Transverse colon (tissue), 4 donors: ENCODE results near the gene CD2BP2. TPM values are rescaled to one million over a fixed set of nuclear protein-coding genes. Genes with fewer than 3 reads are reported as not detected.

Experiments
- DNase-seq: peaks from one replicate; pipeline ENCODE4 v3.0.0-alpha.2; 2019
- H3K27ac ChIP-seq, 4 donors: fragments of 200-600 bp; sonication (generic); 2 replicates each; pipeline ENCODE4 v1.5.1; 2016 to 2018; ENCODE audit warnings: inconsistent platforms in 4 of 4
- H3K27me3 ChIP-seq: fragments of 200-600 bp; sonication (generic); 2 replicates; pipeline ENCODE4 v1.5.1; 2017; ENCODE audit warnings: inconsistent platforms
- H3K36me3 ChIP-seq, 4 donors: fragments of 200-600 bp; sonication (generic); 2 replicates each; pipeline ENCODE4 v1.5.1; 2017 to 2019; ENCODE audit warnings: inconsistent platforms in 4 of 4
- H3K4me1 ChIP-seq, 4 donors: fragments of 200-600 bp; sonication (generic); 2 replicates each; pipeline ENCODE4 v1.5.1; 2017 to 2020; ENCODE audit warnings: inconsistent platforms in 4 of 4
- H3K4me3 ChIP-seq, 4 donors: fragments of 200-600 bp; sonication (generic); 1 replicate in 1 of 4; 2 replicates in 3 of 4; pipeline versions ENCODE4 v1.5.1 to v1.6.1; 2017 to 2019; ENCODE audit warnings: inconsistent platforms in 4 of 4
- H3K9me3 ChIP-seq, 2 donors: fragments of 200-600 bp; sonication (generic); 2 replicates each; pipeline ENCODE4 v1.5.1; 2017 to 2019; ENCODE audit warnings: inconsistent platforms in 2 of 2
- CTCF ChIP-seq, 5 experiments: fragments of 200-600 bp in 3 of 5; fragments of 450-650 bp in 2 of 5; sonication (generic) in 3 of 5; IDR thresholded peaks; 1 replicate in 2 of 5; 2 replicates in 3 of 5; pipeline ENCODE4 v1.5.1; 2016 to 2017; ENCODE audit warnings: antibody characterized with exemption in 5 of 5, inconsistent platforms in 3 of 5, mild to moderate bottlenecking in 2 of 5, moderate library complexity in 1 of 5
- EP300 ChIP-seq: sonication (generic); formaldehyde crosslinking; IDR thresholded peaks from one replicate; pipeline ENCODE4 v1.6.1; 2017; ENCODE audit warnings: antibody characterized with exemption, low read depth
- POLR2A ChIP-seq: fragments of 450-650 bp; IDR thresholded peaks from one replicate; pipeline ENCODE4 v1.6.1; 2016; ENCODE audit warnings: antibody characterized with exemption, mild to moderate bottlenecking, moderate library complexity
- POLR2AphosphoS5 ChIP-seq, 3 donors: sonication (generic); formaldehyde crosslinking; IDR thresholded peaks; one replicate each; pipeline ENCODE4 v1.6.1; 2016; ENCODE audit warnings: antibody characterized with exemption in 3 of 3
- WGBS, 2 donors: methylation state at CpG; one replicate each; pipeline ENCODE4 v1.1.5; 2018; ENCODE audit warnings: low coverage in 1 of 2; 5-methylcytosine and 5-hydroxymethylcytosine counted together
- in situ Hi-C, 4 donors: fragments of 200-750 bp; cut with MboI; loops; one replicate each; pipeline versions ENCODE4 v1.15.0 to v1.15.1; 2017; ENCODE audit warnings: low sequenced_read_pairs in 3 of 4, low pct_ligation_motif_present in 1 of 4, low pct_unique_long_range_greater_than_20kb in 1 of 4
- intact Hi-C: fragments of 100-400 bp; cut with DNase I; formaldehyde crosslinking; loops from one replicate; pipeline ENCODE4 v1.15.1; 2023; ENCODE audit warnings: low total_unique reads
- total RNA-seq, 4 donors: library from RNA; depleted of rRNA; stranded (reverse); fragments of >200 nt; gene quantifications; one replicate each; pipeline ENCODE4 v1.1.0, GENCODE V29; 2016

The CD2BP2 gene
- total RNA-seq, 4 donors from 2014 or later, result 25.8 to 41.1 (median 33.0) TPM

- H3K27ac ChIP-seq, result no peak overlapping the region
- no peaks in the 10 kb centered on the region for H3K27me3 ChIP-seq
- H3K4me3 ChIP-seq, result no peak overlapping the region
- in situ Hi-C loops (no loop called here), intact Hi-C loops (no loop called here)
- no peaks in the 10 kb centered on the region for H3K9me3 ChIP-seq
- H3K36me3 ChIP-seq, result peaks cover 0 to 11% (median 3%) of the 10 kb centered on the region in 4 donors
- 91% methylated on average over 8 of the region's 9 CpGs; no CpG with 5 or more reads in 1 of the 2 donors for WGBS, 2 donors
- H3K4me1 ChIP-seq, result peaks cover 16 to 27% (median 20%) of the 10 kb centered on the region in 4 donors
- no peak for DNase-seq
- TF ChIP-seq EP300, result no peak
- no peak for TF ChIP-seq POLR2A
- TF ChIP-seq CTCF (IDR thresholded peaks at IDR 0.05), result no peak
- no peak for TF ChIP-seq POLR2AphosphoS5 (IDR thresholded peaks at IDR 0.05)
Measured at GRCh38 chr16:30358577-30358936, 3.4 kb upstream of the CD2BP2 start.

DNA sequence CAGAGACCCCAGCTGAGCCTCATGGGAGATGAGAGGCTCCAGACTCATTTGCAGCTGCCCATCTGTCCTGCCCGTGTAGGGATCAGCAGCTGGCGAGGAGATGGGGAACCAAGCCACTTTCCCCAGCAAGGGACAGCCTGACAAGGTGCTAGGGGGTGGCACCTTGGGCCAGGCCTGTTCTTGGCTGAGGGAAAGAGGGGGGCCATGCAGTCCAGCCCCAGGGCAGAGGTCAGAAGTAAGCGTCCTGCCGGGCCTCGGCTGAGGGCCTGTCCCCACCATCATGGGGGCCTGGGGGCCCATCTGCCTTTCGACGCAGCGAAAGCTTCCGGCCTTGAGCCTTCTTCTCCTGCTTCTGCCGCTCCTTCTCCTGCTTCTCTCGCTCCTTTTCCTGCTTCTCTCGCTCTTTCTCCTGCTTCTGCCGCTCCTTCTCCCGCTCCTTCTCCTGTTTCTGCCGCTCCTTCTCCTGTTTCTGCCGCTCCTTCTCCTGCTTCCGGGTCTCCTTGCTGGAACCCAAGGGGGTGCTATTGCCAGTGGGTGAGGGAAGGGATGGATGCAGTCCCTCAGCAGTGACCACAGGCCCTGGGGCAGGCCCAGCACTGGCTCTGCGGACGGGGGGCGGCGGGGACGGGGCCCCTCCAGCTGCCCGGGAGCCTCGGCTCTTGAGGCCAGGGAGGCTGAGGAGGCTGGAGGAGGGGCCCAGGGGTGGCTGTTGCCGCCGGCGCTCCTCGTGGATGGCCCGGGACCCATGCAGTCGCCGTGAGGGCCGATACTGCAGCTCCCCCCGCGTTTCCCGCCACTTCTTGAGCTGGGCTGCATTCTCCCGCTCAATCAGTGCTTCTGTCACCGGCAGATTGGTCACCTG is 2.8 kb upstream of the CD2BP2 start:
- peak overlapping the region in 1 of 4 donors; percentile 94 for H3K27ac ChIP-seq
- intact Hi-C loops, result no loop called here
- 83 to 85% methylated on average over 9 to 25 of the region's 37 CpGs for WGBS, 2 donors
- H3K27me3 ChIP-seq, result no peaks in the 10 kb centered on the region
- H3K36me3 ChIP-seq, result peaks cover 0 to 13% (median 4%) of the 10 kb centered on the region in 4 donors
- H3K4me1 ChIP-seq, result peaks cover 20 to 33% (median 24%) of the 10 kb centered on the region in 4 donors
- no peak for DNase-seq
- in situ Hi-C loops, result no loop called here
- TF ChIP-seq POLR2A, result no peak
- no peaks in the 10 kb centered on the region for H3K9me3 ChIP-seq
- H3K4me3 ChIP-seq, result no peak overlapping the region

- no peak for DNase-seq
- Histone ChIP-seq H3K27me3 (no peaks in the 10 kb centered on the region), H3K36me3 (peaks cover 0 to 15% (median 5%) of the 10 kb centered on the region in 4 donors), H3K4me1 (peaks cover 27 to 41% (median 29%) of the 10 kb centered on the region in 4 donors), H3K27ac (peak overlapping the region in 2 of 4 donors; percentile 94 to 98), H3K4me3 (no peak overlapping the region), H3K9me3 (no peaks in the 10 kb centered on the region)
- in situ Hi-C loops, result no loop called here
- TF ChIP-seq CTCF (IDR thresholded peaks at IDR 0.05) (no peak), POLR2A (no peak), POLR2AphosphoS5 (IDR thresholded peaks at IDR 0.05) (no peak)
- 70% methylated on average over 5 of the region's 5 CpGs; no CpG with 5 or more reads in 1 of the 2 donors for WGBS, 2 donors
- intact Hi-C loops, result no loop called here
Measured at GRCh38 chr16:30357085-30357714, 2.1 kb upstream of the CD2BP2 start.

GRCh38 chr16:30356401-30357084 is 1.4 kb upstream of the CD2BP2 start:
- in situ Hi-C loops, result no loop called here
- H3K9me3 ChIP-seq, result no peaks in the 10 kb centered on the region
- peaks cover 28 to 47% (median 32%) of the 10 kb centered on the region in 4 donors for H3K4me1 ChIP-seq
- intact Hi-C loops, result no loop called here
- TF ChIP-seq POLR2A, result no peak
- no peak for TF ChIP-seq CTCF (IDR thresholded peaks at IDR 0.05)
- TF ChIP-seq EP300, result no peak
- TF ChIP-seq POLR2AphosphoS5 (IDR thresholded peaks at IDR 0.05), result no peak
- 58 to 80% methylated on average over 1 to 12 of the region's 12 CpGs for WGBS, 2 donors
- H3K36me3 ChIP-seq, result peaks cover 0 to 18% (median 8%) of the 10 kb centered on the region in 4 donors
- peak overlapping the region in 3 of 4 donors; percentile 65 to 90 (median 83) for H3K4me3 ChIP-seq
- H3K27me3 ChIP-seq, result no peaks in the 10 kb centered on the region
- H3K27ac ChIP-seq, result peak overlapping the region; percentile 88 to 99 (median 96)
- peak; percentile 42 for DNase-seq
